HG03442 (cell line): ENCODE measurements around the gene MRRF.
"Not testable (repeated sequence)": the region's sequence is repeated elsewhere in the genome, so short reads cannot be mapped to it uniquely, and the experiment has no call there.

Source experiments
- ATAC-seq: cut with Tn5 transposase; IDR thresholded peaks from one replicate; pipeline ENCODE4 v1.9.1; 2021; ENCODE audit warnings: mild to moderate bottlenecking, moderate library complexity; ENCODE audit not compliant: unreplicated experiment

The MRRF gene

GRCh38 chr9:122350577-122351355, 86.1 kb downstream of the MRRF start:
- peak; percentile 80 for ATAC-seq

DNA sequence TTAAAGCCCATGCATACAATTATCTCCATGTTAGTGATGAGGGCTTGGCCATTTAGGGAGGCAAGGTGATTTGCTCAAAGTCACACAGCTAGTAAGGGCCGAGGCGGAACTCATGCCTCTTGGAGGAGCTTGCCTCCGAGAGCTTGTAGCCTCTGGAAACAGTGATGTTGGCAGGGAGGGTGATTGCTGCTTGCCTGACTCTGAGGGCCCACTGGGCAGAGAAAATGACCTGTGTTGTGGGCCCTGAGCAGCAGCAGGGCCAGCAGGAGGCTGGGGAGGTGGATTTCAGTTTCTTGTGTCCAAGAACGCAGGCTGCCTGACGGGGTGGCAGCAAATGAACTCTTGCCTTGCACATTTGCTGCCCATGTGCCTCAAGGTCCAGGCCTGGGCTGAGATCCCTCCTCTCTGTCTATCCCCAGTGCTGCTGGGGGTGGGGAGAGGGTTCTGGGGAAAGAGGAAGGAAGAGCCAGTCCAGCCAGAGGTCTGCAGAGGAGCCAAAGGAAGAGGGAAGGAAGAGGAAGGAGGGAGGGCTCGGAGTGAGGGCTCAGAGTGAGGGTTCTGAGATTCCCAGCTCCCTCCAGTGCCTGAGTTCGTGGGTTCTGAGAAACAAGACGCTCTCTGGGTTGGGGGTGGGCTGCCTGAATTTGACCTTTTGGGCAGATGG, 90.0 kb downstream of the MRRF start:
- ATAC-seq: no peak

DNA sequence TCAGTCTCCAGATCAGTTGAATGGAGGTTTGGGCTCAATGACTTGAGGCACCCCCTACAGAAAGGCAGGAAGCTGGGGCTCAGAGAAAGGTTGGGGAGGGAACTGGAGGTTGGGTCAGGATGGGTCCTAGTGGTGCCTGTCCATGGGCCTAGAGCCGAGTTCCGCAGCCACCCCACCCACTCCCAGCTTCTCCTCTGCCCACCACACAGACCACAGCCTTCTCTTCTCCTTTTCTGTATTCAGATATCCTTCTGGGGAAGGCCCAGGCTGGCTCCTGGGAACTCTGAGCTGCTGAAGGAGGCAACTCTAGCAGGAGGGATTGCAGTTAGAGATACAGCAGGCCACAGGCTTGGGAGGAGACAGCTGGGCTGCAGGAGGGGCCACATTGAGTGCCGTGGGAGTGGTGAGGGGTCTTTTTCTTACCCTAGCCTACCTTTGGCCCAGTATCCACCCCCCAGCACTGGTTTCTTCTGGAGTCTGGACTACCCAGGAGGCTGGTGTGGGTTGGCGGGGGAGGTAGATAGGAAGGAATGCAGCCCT, 90.7 kb downstream of the MRRF start:
- ATAC-seq: no peak

DNA sequence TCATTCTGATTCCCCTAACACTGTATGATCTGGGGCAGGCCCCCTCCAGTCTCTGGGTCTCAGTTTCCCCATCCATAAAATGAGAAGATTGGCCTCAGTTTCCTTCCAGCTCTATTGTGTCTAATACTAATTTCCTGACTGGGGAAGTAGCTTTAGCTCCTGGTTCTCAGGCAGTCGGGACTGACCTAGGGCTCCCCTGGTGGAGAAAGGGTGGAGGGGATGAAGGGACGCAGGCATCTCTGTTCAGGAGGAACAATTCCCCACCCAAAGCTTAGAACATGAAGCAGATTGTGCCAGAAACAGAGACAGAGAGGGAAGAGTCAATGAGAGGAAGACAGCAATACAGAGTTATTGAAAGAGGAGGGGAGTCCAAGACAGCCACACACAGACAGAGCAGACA, 91.9 kb downstream of the MRRF start:
- ATAC-seq: no peak

GRCh38 chr9:122360891-122361290, 96.2 kb downstream of the MRRF start:
- ATAC-seq: no peak

DNA sequence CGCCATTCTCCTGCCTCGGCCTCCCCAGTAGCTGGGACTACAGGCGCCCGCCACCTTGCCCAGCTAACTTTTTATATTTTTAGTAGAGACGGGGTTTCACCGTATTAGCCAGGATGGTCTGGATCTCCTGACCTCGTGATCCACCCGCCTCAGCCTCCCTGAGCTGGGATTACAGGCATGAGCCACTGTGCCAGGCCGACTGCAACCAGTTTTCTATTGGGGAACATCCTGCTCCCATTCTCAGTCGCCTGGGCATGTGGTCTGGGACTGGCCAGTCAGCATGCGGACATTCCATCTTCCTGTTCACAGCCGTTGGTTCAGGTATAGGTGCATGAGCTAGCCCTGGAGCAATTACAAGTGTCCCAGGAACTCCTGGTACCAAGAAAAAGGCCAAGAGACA, 98.4 kb downstream of the MRRF start:
- not testable (repeated sequence) for ATAC-seq

GRCh38 chr9:122364117-122364782, 99.6 kb downstream of the MRRF start:
- ATAC-seq: no peak

- ATAC-seq: no peak
Observed at GRCh38 chr9:122364783-122365150, 100.1 kb downstream of the MRRF start.

- no peak for ATAC-seq
Observed at GRCh38 chr9:122366074-122366660, 101.5 kb downstream of the MRRF start.

- no peak for ATAC-seq
Observed at GRCh38 chr9:122367065-122367464, 102.4 kb downstream of the MRRF start.

DNA sequence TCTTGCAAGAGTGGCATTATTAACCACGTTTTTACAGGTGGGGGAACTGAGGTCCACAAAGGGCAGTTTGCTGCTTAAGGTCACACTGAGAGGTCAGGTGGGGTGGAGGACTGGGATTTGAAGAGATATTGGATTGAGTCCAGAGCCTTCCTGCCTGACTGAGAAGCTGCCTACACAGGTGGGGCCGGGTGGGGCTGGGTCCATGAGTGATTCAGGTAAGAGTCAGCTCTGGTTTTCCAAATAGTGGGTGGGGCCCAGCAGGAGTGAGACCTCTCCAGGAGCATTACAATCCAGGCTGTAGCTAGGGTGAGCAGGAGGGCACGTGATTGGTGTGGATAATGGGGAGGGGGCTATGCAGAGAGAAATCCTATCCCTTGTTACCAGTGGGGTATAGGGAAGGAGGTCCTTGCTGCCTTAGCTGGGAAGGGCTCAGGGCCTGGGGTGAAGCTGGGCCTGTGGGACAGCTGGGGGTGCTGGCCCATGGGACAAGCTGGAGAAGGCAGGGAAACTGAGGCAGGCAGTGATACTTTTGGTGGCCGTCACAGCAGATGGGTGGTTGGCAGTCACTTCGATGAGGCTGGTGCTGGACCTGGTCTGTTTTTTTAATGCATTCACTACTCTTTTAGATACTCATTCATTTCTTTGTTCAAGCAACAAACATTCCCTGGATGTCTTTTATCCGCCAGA, 103.2 kb downstream of the MRRF start:
- no peak for ATAC-seq

GRCh38 chr9:122368642-122369041, 104.0 kb downstream of the MRRF start:
- ATAC-seq: no peak

DNA sequence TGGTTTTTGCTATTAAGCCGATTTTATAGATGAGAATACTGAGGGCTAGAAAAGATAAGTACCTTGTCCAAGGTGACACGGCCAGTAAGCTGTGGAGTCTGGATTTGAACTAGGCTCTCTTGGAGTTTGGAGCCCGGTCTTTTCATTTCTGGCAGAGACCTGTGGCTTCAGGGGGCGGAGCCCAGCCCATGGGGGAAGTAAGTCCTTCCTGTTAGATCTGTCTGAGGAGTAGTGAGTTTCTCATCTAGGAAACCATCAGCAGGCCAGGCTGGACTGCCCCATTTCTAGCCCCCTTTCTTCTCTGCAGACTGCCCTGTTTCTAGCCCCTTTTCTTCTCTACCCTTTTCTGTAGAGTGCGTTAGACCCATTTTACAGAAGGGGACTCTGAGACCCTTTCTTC, 105.6 kb downstream of the MRRF start:
- ATAC-seq: no peak

- peak; percentile 44 for ATAC-seq
Observed at GRCh38 chr9:122370869-122371755, 106.4 kb downstream of the MRRF start, which contains the start of gene PTGS1. PTGS1 (plus strand) TSS chr9:122371024; CDS start chr9:122371085, 61 bp downstream.

- ATAC-seq: no peak
Observed at GRCh38 chr9:122371846-122372245, 107.2 kb downstream of the MRRF start.

GRCh38 chr9:122372856-122373845, 108.5 kb downstream of the MRRF start:
- ATAC-seq: no peak

- no peak for ATAC-seq
Observed at GRCh38 chr9:122374885-122375420, 110.3 kb downstream of the MRRF start.

DNA sequence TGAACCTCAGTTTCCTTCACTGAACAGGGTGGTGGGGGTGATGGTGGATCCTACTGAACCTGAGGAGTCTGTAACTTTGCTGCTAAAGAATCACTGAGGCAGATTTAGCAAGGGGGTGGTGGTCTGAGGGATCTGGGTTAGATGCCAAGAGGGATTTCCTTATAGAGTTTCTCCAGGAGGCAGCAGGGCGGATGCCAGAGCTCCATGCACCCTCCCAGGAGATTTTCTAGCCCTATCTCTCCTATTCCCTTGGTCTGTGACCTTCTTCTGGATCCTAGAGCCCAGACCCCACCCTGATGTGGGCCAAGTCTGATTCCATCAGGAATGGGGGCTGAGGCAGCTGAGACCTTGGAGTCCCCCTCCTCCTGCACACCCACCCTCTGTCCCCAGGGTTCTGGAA, 112.1 kb downstream of the MRRF start:
- no peak for ATAC-seq
